Measurements from ENCODE around the gene VSIG10L2. TPM values are rescaled to one million over a fixed set of nuclear protein-coding genes. Genes with fewer than 3 reads are reported as not detected.

VSIG10L2 gene
- total and polyA plus RNA-seq, 7 donors = 0.68 TPM; not detected in 6

DNA sequence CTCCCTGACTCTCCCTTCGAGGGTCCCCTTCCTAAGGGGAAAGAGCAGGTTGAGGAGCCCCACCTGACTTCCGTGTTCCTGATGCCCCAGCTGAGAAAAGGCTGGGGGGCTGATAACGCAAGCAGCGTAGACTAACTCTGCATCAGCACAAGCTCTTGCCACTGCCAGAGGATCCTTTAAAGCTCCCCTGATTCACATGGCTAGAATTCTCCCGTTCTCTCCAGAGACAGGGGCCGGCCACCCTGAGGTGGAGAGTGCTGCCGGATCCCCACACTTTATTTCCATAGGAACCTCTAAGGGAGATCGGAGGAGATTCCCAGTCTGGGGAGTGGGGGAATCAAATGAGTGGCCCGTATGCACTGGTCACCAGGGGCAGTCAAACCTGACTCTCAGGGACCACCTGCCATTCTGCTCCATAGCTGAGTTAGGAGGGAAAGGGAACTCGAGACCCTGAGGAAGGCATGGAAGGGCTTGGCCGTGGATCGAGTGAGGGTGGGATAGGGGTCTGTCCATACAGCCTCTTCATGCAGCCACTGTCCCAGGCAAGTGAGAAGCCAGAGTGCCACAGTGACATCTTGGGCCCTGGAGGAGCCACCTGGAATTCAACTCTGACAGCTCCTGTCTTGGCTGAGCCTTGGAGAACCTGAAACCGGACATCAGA lies 1.4 kb upstream of the VSIG10L2 start:
- peaks cover 0 to 5% (median under 1%) of the 10 kb centered on the region in 4 donors for H3K4me1 ChIP-seq
- TF ChIP-seq POLR2A (IDR thresholded peaks at IDR 0.05) (no peak), EP300 (IDR thresholded peaks at IDR 0.05) (no peak), POLR2AphosphoS5 (IDR thresholded peaks at IDR 0.05) (no peak)
- TF ChIP-seq, protein P1, sequence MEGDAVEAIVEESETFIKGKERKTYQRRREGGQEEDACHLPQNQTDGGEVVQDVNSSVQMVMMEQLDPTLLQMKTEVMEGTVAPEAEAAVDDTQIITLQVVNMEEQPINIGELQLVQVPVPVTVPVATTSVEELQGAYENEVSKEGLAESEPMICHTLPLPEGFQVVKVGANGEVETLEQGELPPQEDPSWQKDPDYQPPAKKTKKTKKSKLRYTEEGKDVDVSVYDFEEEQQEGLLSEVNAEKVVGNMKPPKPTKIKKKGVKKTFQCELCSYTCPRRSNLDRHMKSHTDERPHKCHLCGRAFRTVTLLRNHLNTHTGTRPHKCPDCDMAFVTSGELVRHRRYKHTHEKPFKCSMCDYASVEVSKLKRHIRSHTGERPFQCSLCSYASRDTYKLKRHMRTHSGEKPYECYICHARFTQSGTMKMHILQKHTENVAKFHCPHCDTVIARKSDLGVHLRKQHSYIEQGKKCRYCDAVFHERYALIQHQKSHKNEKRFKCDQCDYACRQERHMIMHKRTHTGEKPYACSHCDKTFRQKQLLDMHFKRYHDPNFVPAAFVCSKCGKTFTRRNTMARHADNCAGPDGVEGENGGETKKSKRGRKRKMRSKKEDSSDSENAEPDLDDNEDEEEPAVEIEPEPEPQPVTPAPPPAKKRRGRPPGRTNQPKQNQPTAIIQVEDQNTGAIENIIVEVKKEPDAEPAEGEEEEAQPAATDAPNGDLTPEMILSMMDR (IDR thresholded peaks at IDR 0.05) = no peak
- H3K9me3 ChIP-seq = no peaks in the 10 kb centered on the region
- H3K4me3 ChIP-seq = no peak overlapping the region
- WGBS, 2 donors = 83 to 88% methylated on average over 13 of the region's 13 CpGs
- H3K36me3 ChIP-seq = no peaks in the 10 kb centered on the region
- DNase-seq = peak; percentile 52
- no peak overlapping the region for H3K27ac ChIP-seq
- no peaks in the 10 kb centered on the region for H3K27me3 ChIP-seq
- intact Hi-C loops (cut with DNase I) = loop anchor here (5.0 kb wide), 1 partner anchor 248 kb away; no protein-coding TSS in a partner anchor

DNA sequence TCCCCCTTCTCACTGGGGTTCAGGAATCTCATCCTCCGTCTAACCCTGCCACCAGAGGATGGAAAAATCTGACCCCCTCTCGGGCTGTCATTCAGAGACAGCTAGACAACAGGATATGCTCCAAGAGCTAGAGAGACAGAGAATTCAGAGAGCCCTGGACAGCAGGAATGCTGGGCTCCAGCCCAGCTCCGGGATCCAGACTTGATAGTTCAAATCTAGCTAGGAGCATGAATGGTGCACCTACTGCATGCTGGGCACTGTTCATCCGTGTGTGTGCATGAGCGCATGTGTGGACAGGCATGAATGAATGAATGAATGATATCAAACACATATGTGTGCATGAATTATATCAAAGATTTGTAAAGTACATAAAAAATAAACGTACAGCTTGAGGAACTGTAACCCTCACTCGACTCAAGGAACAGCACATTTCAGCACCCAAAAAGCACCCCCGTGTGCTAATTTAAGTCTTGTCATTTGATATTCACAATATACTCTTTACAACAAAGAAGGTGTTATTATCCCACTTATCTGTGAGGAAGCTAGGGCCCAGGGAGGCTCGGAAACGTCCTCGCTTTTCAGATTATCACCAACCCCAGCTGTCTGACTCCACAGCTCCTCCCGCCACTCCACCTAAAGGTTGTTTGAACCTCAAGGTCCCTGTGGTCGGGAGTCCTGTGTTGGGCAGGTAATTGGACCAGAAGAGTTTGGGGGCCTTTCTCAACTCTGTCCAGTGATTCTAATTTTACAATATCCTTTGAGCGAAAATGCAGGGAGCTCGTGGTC lies 640 bp upstream of the VSIG10L2 start:
- no peak overlapping the region for H3K27ac ChIP-seq
- H3K9me3 ChIP-seq = no peaks in the 10 kb centered on the region
- WGBS, 2 donors = 66 to 73% methylated on average over 15 of the region's 15 CpGs
- intact Hi-C loops (cut with DNase I) = no loop called here
- H3K4me1 ChIP-seq = peaks cover 0 to 4% (median 0%) of the 10 kb centered on the region in 4 donors
- no peak overlapping the region for H3K4me3 ChIP-seq
- TF ChIP-seq, protein P1 (IDR thresholded peaks at IDR 0.05) = no peak
- TF ChIP-seq EP300 (IDR thresholded peaks at IDR 0.05) (no peak), POLR2AphosphoS5 (IDR thresholded peaks at IDR 0.05) (no peak), POLR2A (IDR thresholded peaks at IDR 0.05) (no peak)
- no peaks in the 10 kb centered on the region for H3K36me3 ChIP-seq
- H3K27me3 ChIP-seq = no peaks in the 10 kb centered on the region
- no peak for DNase-seq

DNA sequence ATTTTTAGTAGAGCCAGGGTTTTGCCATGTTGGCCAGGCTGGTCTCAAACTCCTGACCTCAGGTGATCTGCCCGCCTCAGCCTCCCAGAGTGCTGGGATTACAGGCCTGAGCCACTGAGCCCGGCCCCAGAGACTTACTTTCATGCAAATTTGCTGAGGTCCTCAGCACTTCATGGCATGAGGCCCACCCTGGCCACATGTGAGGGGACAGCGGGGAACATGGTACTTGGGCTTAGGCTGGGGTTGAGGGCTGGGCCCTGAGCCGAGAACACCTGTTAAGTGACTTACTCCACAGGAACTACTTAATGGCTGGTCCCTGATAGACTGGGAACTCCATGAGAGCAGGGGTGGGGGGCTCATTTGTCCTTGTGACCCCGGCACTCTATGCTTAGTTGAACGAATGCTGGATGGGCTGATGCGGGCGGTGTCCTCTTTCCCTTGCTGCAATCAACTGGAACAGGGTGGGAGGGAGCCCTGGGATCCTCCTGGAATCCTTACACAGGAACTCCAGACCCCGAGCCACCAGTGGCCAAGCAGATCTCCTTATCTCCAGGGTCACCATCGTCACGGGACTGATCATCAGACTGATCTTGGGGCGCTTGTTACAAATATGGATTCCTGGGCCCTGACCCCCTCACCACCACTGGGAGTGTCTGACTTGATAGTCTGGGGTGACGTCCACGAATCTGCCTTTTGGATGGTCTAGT lies 1.0 kb downstream of the VSIG10L2 start:
- no peak for TF ChIP-seq POLR2A (IDR thresholded peaks at IDR 0.05)
- TF ChIP-seq EP300 (IDR thresholded peaks at IDR 0.05) = no peak
- TF ChIP-seq, protein P1 (IDR thresholded peaks at IDR 0.05) = no peak
- no peak for TF ChIP-seq POLR2AphosphoS5 (IDR thresholded peaks at IDR 0.05)
- H3K27me3 ChIP-seq = no peaks in the 10 kb centered on the region
- WGBS, 2 donors = 91 to 94% methylated on average over 14 of the region's 14 CpGs
- DNase-seq = peak; percentile 59
- intact Hi-C loops (cut with DNase I) = no loop called here
- H3K9me3 ChIP-seq = no peaks in the 10 kb centered on the region
- H3K27ac ChIP-seq = no peak overlapping the region
- peaks cover 2 to 20% (median 15%) of the 10 kb centered on the region in 4 donors for H3K4me1 ChIP-seq
- H3K36me3 ChIP-seq = no peaks in the 10 kb centered on the region
- H3K4me3 ChIP-seq = no peak overlapping the region

DNA sequence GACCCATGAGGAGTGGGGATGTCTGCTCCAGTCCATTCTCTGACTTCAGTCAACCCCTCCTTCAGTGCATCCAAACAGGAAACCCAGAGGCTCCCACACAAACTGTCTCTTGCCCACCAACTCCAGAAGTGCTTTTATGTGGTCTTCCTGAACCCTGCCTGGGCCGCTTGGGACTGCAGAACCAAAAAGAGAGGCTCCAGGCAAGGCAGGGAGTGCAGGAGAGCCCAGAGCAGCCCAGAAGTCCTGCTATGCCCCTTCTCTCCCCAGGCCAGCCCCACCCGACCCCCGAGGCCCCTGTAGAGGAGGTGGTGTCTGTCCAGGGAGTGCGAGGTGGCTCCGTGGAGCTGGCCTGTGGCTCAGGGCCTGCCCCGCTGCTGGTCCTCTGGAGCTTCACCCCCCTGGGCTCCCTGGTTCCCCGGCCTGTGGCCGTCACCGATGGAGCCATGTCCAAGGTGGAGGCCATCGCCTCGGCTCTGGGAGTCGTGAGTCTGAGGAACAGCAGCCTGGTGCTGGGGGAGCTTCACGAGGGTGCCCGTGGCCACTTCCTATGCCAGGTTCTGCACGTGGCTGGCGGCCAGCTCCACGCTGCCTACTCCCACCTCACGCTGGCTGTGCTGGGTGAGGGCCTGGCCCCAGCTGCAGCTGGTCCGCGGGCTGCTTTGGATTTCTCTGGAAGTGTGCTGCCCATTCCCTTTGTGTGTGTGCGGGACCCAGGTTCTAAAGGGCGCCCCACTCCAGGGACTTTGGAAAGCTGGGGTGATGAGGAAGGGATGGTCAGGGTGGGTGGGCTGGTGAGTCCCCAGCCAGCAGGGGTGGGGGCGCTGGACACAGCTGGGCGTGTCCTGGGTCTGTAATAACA lies 1.8 kb downstream of the VSIG10L2 start:
- Histone ChIP-seq H3K36me3 (no peaks in the 10 kb centered on the region), H3K4me3 (no peak overlapping the region), H3K27ac (no peak overlapping the region), H3K4me1 (peaks cover 2 to 24% (median 23%) of the 10 kb centered on the region in 4 donors), H3K27me3 (no peaks in the 10 kb centered on the region), H3K9me3 (no peaks in the 10 kb centered on the region)
- DNase-seq = peak; percentile 55
- intact Hi-C loops (cut with DNase I) = no loop called here
- WGBS, 2 donors = 87 to 89% methylated on average over 24 of the region's 24 CpGs
- TF ChIP-seq POLR2AphosphoS5 (IDR thresholded peaks at IDR 0.05) (no peak), POLR2A (IDR thresholded peaks at IDR 0.05) (no peak), EP300 (IDR thresholded peaks at IDR 0.05) (no peak)
- TF ChIP-seq, protein P1 (IDR thresholded peaks at IDR 0.05) = no peak
